Common myeloid progenitor, CD34-positive (primary cell): ENCODE data around the gene RPS27. TPM values are rescaled to one million over a fixed set of nuclear protein-coding genes. Genes with fewer than 3 reads are reported as not detected.

Experiments used
- CTCF ChIA-PET: fragments of 350-600 bp; sonication (Branson Sonifier 250); formaldehyde crosslinking; loops from one replicate; lab custom pipeline; 2021; ENCODE audit warnings: antibody characterized with exemption; lab: Charles Lee
- POLR2A ChIA-PET: fragments of 350-600 bp; sonication (Branson Sonifier 250); formaldehyde crosslinking; loops from one replicate; lab custom pipeline; 2021; ENCODE audit warnings: antibody characterized with exemption; lab: Charles Lee
- DNase-seq, 3 donors: peaks; one replicate each; pipeline versions ENCODE4 v3.0.0 to v3.0.0-alpha.2; 2013
- H3K27ac ChIP-seq, 2 experiments: 1 replicate in 1 of 2; 2 replicates in 1 of 2; pipeline ENCODE4 v1.7.0; 2013; ENCODE audit warnings: inconsistent platforms in 2 of 2, low read length in 2 of 2, mild to moderate bottlenecking in 2 of 2, low read depth in 1 of 2, moderate library complexity in 1 of 2; ENCODE audit not compliant: severe bottlenecking in 2 of 2, insufficient read depth in 1 of 2, poor library complexity in 1 of 2
- H3K27me3 ChIP-seq, 5 experiments: replicated peaks in 2 of 5; 1 replicate in 3 of 5; 2 replicates in 2 of 5; pipeline versions ENCODE4 v1.6.1 to v1.7.0; 2013; ENCODE audit warnings: low read length in 4 of 5, mild to moderate bottlenecking in 2 of 5, moderate library complexity in 2 of 5, inconsistent platforms in 1 of 5; ENCODE audit not compliant: insufficient read depth in 5 of 5, control insufficient read depth in 4 of 5
- H3K36me3 ChIP-seq, 4 experiments: 1 replicate in 2 of 4; 2 replicates in 2 of 4; pipeline versions ENCODE4 v1.6.1 to v1.7.0; 2013; ENCODE audit warnings: low read length in 3 of 4, control low read depth in 1 of 4, mild to moderate bottlenecking in 1 of 4; ENCODE audit not compliant: control insufficient read depth in 4 of 4, insufficient read depth in 4 of 4
- H3K4me1 ChIP-seq, 4 experiments: 1 replicate in 3 of 4; 2 replicates in 1 of 4; pipeline versions ENCODE4 v1.6.1 to v1.7.1; 2013; ENCODE audit warnings: low read length in 3 of 4, mild to moderate bottlenecking in 3 of 4, control low read depth in 1 of 4, inconsistent platforms in 1 of 4, moderate library complexity in 1 of 4; ENCODE audit not compliant: control insufficient read depth in 4 of 4, insufficient read depth in 4 of 4; ENCODE audit errors: control extremely low read depth in 1 of 4
- H3K4me3 ChIP-seq, 7 experiments: 1 replicate in 4 of 7; 2 replicates in 3 of 7; pipeline versions ENCODE4 v1.5.1 to v1.7.0; 2013; ENCODE audit warnings: mild to moderate bottlenecking in 7 of 7, low read length in 6 of 7, moderate library complexity in 6 of 7, inconsistent platforms in 2 of 7, low read depth in 2 of 7, control low read depth in 1 of 7; ENCODE audit not compliant: insufficient read depth in 4 of 7, control insufficient read depth in 1 of 7; ENCODE audit errors: extremely low read depth in 1 of 7
- H3K9me3 ChIP-seq, 5 experiments: 1 replicate in 4 of 5; 2 replicates in 1 of 5; pipeline versions ENCODE4 v1.6.1 to v1.7.1; 2013; ENCODE audit warnings: low read length in 4 of 5, mild to moderate bottlenecking in 2 of 5, inconsistent platforms in 1 of 5, low read depth in 1 of 5, moderate library complexity in 1 of 5; ENCODE audit not compliant: control insufficient read depth in 4 of 5, insufficient read depth in 2 of 5; ENCODE audit errors: control extremely low read depth in 1 of 5
- WGBS: methylation state at CpG from one replicate; pipeline ENCODE4 v1.1.5; 2013; ENCODE audit not compliant: insufficient coverage; 5-methylcytosine and 5-hydroxymethylcytosine counted together
- polyA plus RNA-seq: library from polyadenylated mRNA; unstranded; fragments of 120-200 nt; gene quantifications from one replicate; pipeline ENCODE4 v1.2.1, GENCODE V29; 2013

The RPS27 gene
- 10,561 TPM for polyA plus RNA-seq

DNA sequence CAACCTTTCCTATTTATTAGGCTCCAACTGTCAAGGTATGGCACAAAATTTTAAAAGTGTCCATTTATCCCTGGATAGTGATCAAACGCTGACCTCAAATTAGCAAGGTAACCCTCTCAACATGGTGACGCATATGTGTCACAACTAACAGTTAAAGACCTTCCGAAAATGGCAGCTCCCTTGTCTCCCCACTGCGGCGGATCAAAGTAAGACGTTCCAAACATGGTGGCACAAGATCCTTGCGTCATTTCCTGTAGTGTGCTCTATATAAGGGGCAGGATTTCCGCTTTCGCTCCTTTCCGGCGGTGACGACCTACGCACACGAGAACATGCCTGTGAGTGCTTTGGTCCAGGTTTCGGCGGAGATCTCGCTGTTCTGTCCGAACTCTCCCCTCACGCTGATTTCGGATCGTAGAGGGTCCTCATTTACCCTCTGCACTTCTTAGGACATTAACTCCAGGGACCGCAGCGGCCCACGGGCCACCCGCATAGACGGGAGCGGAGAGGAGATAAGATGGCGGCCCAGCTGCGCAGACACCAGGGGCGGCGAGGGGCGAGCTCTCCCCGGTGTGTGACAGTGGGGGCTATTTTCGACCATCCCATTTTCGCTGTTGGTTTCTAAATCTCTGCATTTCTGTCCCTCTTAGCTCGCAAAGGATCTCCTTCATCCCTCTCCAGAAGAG lies at the start of gene RPS27:
RPS27 (plus strand) TSS at position 295 of the 683 bp plus-strand sequence; CDS start at position 330, 35 bp downstream.
- Histone ChIP-seq H3K4me1 (peaks cover 16 to 32% (median 25%) of the 10 kb centered on the region in 4 experiments), H3K27me3 (no peaks in the 10 kb centered on the region), H3K4me3 (peak within 1 kb of the TSS; percentile 90 to 100 (median 95)), H3K27ac (peak within 1 kb of the TSS; percentile 99 to 100), H3K9me3 (no peaks in the 10 kb centered on the region), H3K36me3 (peaks cover 6 to 39% (median 21%) of the 10 kb centered on the region in 4 experiments)
- 0% methylated on average over 21 of the region's 36 CpGs for WGBS
- peak; percentile 99 for DNase-seq
- POLR2A ChIA-PET: interaction anchor here (0.5 to 2.0 kb wide), 28 partner anchors 11 to 449 kb away, joined by 3 to 12 read pairs (median 3); partner anchors contain the start of genes CREB3L4, CRTC2, GATAD2B and JTB
- CTCF ChIA-PET: interaction anchor here (0.6 to 5.9 kb wide), 6 partner anchors 9 to 335 kb away, joined by 3 to 43 read pairs (median 4); no protein-coding TSS in a partner anchor

DNA sequence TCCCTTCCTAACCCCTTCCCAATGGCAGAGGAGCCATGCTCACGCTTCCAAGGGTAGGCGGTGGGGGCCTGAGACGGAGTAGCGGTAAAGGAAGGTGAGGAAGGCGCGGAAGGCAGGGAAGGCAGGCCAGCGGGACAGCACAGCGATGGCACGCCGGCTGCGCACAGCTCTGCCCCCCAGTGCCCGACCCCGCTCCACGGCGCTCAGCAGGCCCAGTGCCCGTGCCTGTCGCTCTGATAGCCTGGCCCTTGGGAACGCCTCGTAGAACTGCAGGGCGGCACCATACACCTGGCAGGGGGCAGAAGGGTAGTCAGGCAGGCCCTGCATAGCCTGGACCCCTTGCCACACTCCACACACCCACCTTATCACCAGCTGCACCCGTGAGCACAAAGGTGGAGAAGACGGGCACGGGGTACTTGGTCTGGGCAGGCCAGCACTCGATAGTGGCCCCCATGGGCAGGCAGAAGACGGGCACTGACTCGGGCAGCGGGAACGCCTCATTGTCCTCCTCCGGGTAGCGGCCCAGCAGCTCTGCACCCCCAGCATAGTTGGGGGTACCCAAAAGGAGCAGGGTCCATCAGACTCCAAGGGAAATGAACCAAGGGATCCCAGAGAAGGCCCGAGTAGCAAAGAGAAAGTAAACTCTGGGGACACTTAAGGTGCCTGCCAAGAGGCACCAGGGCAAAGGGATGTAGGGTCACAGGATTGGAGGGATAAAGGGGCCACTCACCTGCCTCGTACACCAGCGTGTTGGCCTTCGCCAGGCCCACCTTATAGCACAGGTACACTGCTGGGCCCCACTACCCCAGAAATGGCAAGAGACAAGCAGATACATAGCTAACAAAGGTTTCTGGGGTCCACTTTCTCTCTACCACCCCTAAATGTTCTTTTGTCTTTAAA lies 48.5 kb upstream of the RPS27 start:
- H3K4me1 ChIP-seq: peaks cover 4 to 28% (median 26%) of the 10 kb centered on the region in 4 experiments
- H3K36me3 ChIP-seq: peaks cover 9 to 64% (median 50%) of the 10 kb centered on the region in 4 experiments
- 99% methylated on average over 20 of the region's 34 CpGs for WGBS
- CTCF ChIA-PET: interaction anchor here (0.7 to 1.8 kb wide), 2 partner anchors 13 to 29 kb away, joined by 3 to 5 read pairs; no protein-coding TSS in a partner anchor
- POLR2A ChIA-PET: no interaction called here
- no peak for DNase-seq
- no peak overlapping the region for H3K27ac ChIP-seq
- no peaks in the 10 kb centered on the region for H3K9me3 ChIP-seq
- H3K4me3 ChIP-seq: no peak overlapping the region
- H3K27me3 ChIP-seq: no peaks in the 10 kb centered on the region

DNA sequence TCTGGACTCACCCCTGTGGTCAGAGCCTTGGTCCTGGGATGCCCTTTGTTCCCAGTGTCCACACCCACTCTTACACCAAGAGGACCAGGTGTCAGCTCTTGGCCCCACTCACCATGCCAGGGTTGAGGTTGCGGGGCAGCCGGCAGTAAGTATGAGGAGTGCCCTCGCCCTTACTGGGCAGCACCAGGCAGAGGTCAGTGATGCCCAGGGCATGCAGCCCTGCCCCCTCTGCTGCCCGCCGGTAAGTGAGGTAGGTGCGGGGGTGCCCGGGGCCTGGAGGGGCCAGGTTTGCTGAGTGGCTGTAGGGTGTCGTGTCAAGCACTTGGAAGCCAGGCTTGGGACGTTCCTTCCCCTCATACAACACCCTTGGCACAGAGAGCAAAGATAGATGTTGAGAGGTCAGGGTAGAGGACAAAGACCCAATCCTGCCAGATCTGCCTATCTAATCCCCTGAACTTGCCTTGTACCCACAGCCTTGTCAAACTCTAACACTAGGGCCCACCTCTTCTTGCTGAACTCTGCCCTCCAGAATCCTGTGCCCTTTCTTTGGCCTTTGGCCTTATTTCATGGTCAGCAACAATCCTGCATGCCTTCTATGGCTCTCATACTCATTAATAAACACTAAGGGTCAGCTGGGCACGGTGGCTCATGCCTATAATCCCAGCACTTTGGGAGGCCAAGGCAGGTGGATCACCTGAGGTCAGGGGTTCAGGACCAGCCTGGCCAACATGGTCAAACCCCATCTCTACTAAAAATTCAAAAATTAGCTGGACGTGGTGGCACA lies 47.6 kb upstream of the RPS27 start:
- no peaks in the 10 kb centered on the region for H3K27me3 ChIP-seq
- WGBS: 100% methylated on average over 5 of the region's 11 CpGs
- ChIA-PET CTCF (interaction anchor here (0.7 to 5.1 kb wide), 3 partner anchors 9 to 20 kb away, joined by 3 to 31 read pairs (median 10); partner anchors contain the start of gene GATAD2B), POLR2A (no interaction called here)
- no peak overlapping the region for H3K27ac ChIP-seq
- peaks cover 4 to 33% (median 30%) of the 10 kb centered on the region in 4 experiments for H3K4me1 ChIP-seq
- no peak for DNase-seq
- H3K36me3 ChIP-seq: peaks cover 7 to 62% (median 47%) of the 10 kb centered on the region in 4 experiments
- no peaks in the 10 kb centered on the region for H3K9me3 ChIP-seq
- H3K4me3 ChIP-seq: no peak overlapping the region

DNA sequence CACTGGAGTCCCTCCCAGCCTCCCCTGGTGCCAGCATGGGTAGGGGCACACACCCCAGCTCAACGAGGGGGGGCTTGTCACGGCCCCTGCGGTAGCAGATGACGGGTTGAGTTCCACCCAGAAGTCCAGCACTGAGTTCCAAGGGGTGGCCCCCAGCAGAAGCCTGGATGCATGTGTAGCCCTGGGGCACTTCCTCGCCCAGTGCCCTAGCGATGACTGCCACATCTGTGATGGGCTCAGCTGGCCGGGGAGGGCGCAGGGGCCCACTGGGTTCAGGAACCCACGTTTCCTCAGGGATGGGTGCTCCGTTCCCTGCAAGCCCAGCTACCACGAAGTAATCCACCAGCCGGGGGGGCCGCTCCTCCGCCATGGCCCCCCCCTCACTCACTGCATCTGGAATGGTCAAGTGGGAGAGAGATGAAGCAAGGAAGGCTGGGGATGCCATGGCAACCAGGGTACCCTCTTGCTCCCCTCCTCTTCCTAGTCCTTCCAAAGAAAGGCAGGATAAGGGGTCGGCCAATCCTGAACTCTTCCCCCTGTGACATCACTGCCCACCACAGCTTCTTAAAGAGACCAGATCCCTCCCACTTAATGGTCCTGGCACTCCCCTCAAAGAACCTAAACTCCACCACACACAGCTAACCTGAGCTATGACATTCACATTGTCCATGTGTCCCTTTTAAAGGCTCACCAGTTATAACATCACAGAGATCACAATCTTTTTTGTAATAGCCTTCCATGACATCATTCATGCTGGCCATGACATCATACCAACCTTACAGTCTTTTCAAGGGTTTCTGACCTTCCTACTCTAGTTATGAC lies 46.3 kb upstream of the RPS27 start:
- CTCF ChIA-PET: interaction anchor here (0.7 to 5.1 kb wide), 15 partner anchors 8 to 315 kb away, joined by 3 to 52 read pairs (median 5); partner anchors contain the start of genes CREB3L4, CRTC2, GATAD2B and RAB13
- peak in 2 of 3 donors; percentile 48 to 65 for DNase-seq
- peak overlapping the region; percentile 83 to 91 for H3K27ac ChIP-seq
- H3K9me3 ChIP-seq: no peaks in the 10 kb centered on the region
- H3K36me3 ChIP-seq: peaks cover 7 to 68% (median 54%) of the 10 kb centered on the region in 4 experiments
- peak overlapping the region in 6 of 7 experiments; percentile 81 to 92 (median 83) for H3K4me3 ChIP-seq
- H3K27me3 ChIP-seq: no peaks in the 10 kb centered on the region
- peaks cover 4 to 33% (median 30%) of the 10 kb centered on the region in 4 experiments for H3K4me1 ChIP-seq
- POLR2A ChIA-PET: interaction anchor here (0.6 to 3.8 kb wide), 11 partner anchors 13 to 1294 kb away, joined by 3 to 26 read pairs (median 3); partner anchors contain the start of genes CREB3L4, GATAD2B and SLC39A1
- WGBS: 92% methylated on average over 11 of the region's 15 CpGs

DNA sequence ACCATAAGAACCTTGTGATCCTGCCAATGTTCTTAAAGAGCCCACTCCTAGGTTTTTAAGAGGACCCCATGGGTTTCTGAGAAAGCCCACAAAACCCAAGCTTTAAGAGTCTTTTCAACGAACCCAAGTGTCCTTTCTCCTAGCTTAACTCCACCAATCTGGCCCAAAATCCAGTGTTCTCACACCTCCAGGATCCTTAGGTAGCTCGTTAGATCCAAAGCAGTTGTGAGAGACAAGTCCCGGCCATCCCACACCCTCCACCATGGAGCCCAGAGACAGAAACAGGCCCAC lies 45.8 kb upstream of the RPS27 start:
- ChIA-PET CTCF (interaction anchor here (0.7 to 5.1 kb wide), 16 partner anchors 8 to 316 kb away, joined by 3 to 52 read pairs (median 5); partner anchors contain the start of genes CREB3L4, CRTC2 and GATAD2B), POLR2A (interaction anchor here (0.6 to 3.8 kb wide), 11 partner anchors 12 to 1295 kb away, joined by 3 to 26 read pairs (median 4); partner anchors contain the start of genes CREB3L4, GATAD2B, RAB13 and SLC39A1)
- Histone ChIP-seq H3K4me1 (peaks cover 4 to 33% (median 30%) of the 10 kb centered on the region in 4 experiments), H3K27me3 (no peaks in the 10 kb centered on the region), H3K4me3 (peak overlapping the region; percentile 71 to 92 (median 83)), H3K9me3 (no peaks in the 10 kb centered on the region), H3K27ac (peak overlapping the region; percentile 83 to 91), H3K36me3 (peaks cover 7 to 66% (median 53%) of the 10 kb centered on the region in 4 experiments)
- no peak for DNase-seq
- WGBS: 5% methylated on average over 2 of the region's 3 CpGs
